Body of pancreas (tissue), 4 donors: ENCODE data around the gene SNX22.

Experiments
- POLR2A ChIP-seq, 3 donors: fragments of 450-650 bp; IDR thresholded peaks; one replicate each; pipeline ENCODE4 v1.6.1; 2016; ENCODE audit warnings: antibody characterized with exemption in 3 of 3, mild to moderate bottlenecking in 2 of 3
- TF ChIP-seq, protein P1 (sequence below), 7 experiments: fragments of 450-650 bp in 4 of 7; fragments of 200-600 bp in 3 of 7; sonication (generic) in 3 of 7; IDR thresholded peaks; one replicate each; pipeline ENCODE4 v1.5.1; 2016 to 2019; ENCODE audit warnings: antibody characterized with exemption in 7 of 7

DNA sequence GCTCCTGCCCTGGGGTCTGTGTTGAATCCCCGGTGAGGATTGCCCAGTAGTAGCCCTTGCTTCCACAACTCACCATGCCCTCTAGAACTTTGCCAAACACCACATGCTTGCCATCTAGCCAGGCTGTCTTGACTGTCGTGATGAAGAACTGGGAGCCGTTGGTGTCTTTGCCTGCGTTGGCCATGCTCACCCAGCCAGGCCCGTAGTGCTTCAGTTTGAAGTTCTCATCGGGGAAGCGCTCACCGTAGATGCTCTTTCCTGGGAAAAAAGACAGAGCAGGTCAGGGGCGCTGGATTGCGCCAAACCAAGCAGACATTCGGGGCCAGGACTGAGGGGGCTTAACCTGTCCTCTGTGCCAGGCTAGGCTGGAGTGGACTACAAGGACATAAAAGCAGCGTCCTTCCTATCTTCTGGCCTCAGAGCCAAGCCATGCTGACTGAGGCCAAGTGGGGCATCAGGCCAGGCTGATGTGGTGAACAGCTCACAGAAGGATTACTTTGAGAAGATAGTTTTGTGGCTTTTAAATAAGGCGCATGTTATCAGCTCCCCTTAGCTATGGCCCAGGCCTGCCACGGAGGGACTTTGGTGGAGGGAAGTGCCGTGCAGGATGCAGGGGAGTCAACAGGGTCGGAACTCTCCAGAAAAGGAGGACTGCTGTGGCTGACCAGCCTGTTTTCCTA, 5.3 kb downstream of the SNX22 start:
- TF ChIP-seq, protein P1, sequence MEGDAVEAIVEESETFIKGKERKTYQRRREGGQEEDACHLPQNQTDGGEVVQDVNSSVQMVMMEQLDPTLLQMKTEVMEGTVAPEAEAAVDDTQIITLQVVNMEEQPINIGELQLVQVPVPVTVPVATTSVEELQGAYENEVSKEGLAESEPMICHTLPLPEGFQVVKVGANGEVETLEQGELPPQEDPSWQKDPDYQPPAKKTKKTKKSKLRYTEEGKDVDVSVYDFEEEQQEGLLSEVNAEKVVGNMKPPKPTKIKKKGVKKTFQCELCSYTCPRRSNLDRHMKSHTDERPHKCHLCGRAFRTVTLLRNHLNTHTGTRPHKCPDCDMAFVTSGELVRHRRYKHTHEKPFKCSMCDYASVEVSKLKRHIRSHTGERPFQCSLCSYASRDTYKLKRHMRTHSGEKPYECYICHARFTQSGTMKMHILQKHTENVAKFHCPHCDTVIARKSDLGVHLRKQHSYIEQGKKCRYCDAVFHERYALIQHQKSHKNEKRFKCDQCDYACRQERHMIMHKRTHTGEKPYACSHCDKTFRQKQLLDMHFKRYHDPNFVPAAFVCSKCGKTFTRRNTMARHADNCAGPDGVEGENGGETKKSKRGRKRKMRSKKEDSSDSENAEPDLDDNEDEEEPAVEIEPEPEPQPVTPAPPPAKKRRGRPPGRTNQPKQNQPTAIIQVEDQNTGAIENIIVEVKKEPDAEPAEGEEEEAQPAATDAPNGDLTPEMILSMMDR (IDR thresholded peaks at IDR 0.05): no peak
- no peak for TF ChIP-seq POLR2A (IDR thresholded peaks at IDR 0.05)
